ENCODE results near the gene WNT3A.
"Not testable (repeated sequence)": the region's sequence is repeated elsewhere in the genome, so short reads cannot be mapped to it uniquely, and the experiment has no call there.

Gene WNT3A

GRCh38 chr1:228011721-228012311, 5.0 kb downstream of the WNT3A start:
- DNase-seq (ENCODE audit: low spot score), result no peak

GRCh38 chr1:228012555-228012954, 5.8 kb downstream of the WNT3A start:
- DNase-seq (ENCODE audit: low spot score), result no peak

GRCh38 chr1:228013131-228013934, 6.5 kb downstream of the WNT3A start:
- DNase-seq (ENCODE audit: low spot score), result no peak

GRCh38 chr1:228013935-228014930, 7.4 kb downstream of the WNT3A start:
- DNase-seq (ENCODE audit: low spot score), result no peak

GRCh38 chr1:228015276-228016180, 8.7 kb downstream of the WNT3A start:
- DNase-seq (ENCODE audit: low spot score), result no peak

- no peak for DNase-seq (ENCODE audit: low spot score)
Measured at GRCh38 chr1:228016181-228016510, 9.3 kb downstream of the WNT3A start.

GRCh38 chr1:228016653-228017355, 10.0 kb downstream of the WNT3A start:
- DNase-seq (ENCODE audit: low spot score), result no peak

- no peak for DNase-seq (ENCODE audit: low spot score)
Measured at GRCh38 chr1:228017356-228018124, 10.7 kb downstream of the WNT3A start.

GRCh38 chr1:228018125-228018398, 11.3 kb downstream of the WNT3A start:
- no peak for DNase-seq (ENCODE audit: low spot score)

GRCh38 chr1:228018961-228019721, 12.3 kb downstream of the WNT3A start:
- no peak for DNase-seq (ENCODE audit: low spot score)

GRCh38 chr1:228019722-228020083, 12.9 kb downstream of the WNT3A start:
- not testable (repeated sequence) for DNase-seq (ENCODE audit: low spot score)

GRCh38 chr1:228020686-228021354, 14.0 kb downstream of the WNT3A start:
- no peak for DNase-seq (ENCODE audit: low spot score)

GRCh38 chr1:228021355-228022030, 14.7 kb downstream of the WNT3A start:
- no peak for DNase-seq (ENCODE audit: low spot score)

- DNase-seq (ENCODE audit: low spot score), result no peak
Measured at GRCh38 chr1:228022571-228023293, 15.9 kb downstream of the WNT3A start.

- no peak for DNase-seq (ENCODE audit: low spot score)
Measured at GRCh38 chr1:228023294-228023639, 16.5 kb downstream of the WNT3A start.

- DNase-seq (ENCODE audit: low spot score), result no peak
Measured at GRCh38 chr1:228029281-228029680, 22.5 kb downstream of the WNT3A start.

GRCh38 chr1:228030451-228031201, 23.8 kb downstream of the WNT3A start:
- DNase-seq (ENCODE audit: low spot score), result no peak
